ENCODE results near the gene NPIPB6.
"Not testable (repeated sequence)": the region's sequence is repeated elsewhere in the genome, so short reads cannot be mapped to it uniquely, and the experiment has no call there.

Gene NPIPB6

GRCh38 chr16:28363408-28363807, at the start of gene NPIPB6:
Gene NPIPB6 (minus strand): TSS chr16:28363508. CDS start chr16:28362822, 686 bp downstream.
- DNase-seq (ENCODE audit: low read depth), result not testable (repeated sequence)

GRCh38 chr16:28403220-28404072, 40.1 kb upstream of the NPIPB6 start, which contains the start of gene EIF3CL:
Gene EIF3CL (minus strand): TSS chr16:28403841. CDS start chr16:28403618, 223 bp downstream.
- not testable (repeated sequence) for DNase-seq (ENCODE audit: low read depth)

GRCh38 chr16:28392054-28392453, 28.7 kb upstream of the NPIPB6 start:
- not testable (repeated sequence) for DNase-seq (ENCODE audit: low read depth)

GRCh38 chr16:28382177-28382867, 19.0 kb upstream of the NPIPB6 start:
- not testable (repeated sequence) for DNase-seq (ENCODE audit: low read depth)

GRCh38 chr16:28377822-28378221, 14.5 kb upstream of the NPIPB6 start:
- DNase-seq (ENCODE audit: low read depth), result not testable (repeated sequence)

- DNase-seq (ENCODE audit: low read depth), result not testable (repeated sequence)
These were observed 13.9 kb upstream of the NPIPB6 start for GRCh38 chr16:28377108-28377625.

GRCh38 chr16:28375115-28375514, 11.8 kb upstream of the NPIPB6 start:
- not testable (repeated sequence) for DNase-seq (ENCODE audit: low read depth)

GRCh38 chr16:28374281-28374680, 11.0 kb upstream of the NPIPB6 start:
- not testable (repeated sequence) for DNase-seq (ENCODE audit: low read depth)

GRCh38 chr16:28367926-28368325, 4.6 kb upstream of the NPIPB6 start:
- not testable (repeated sequence) for DNase-seq (ENCODE audit: low read depth)

GRCh38 chr16:28364268-28365173, 1.2 kb upstream of the NPIPB6 start:
- DNase-seq (ENCODE audit: low read depth), result not testable (repeated sequence)

- DNase-seq (ENCODE audit: low read depth), result not testable (repeated sequence)
These were observed 708 bp downstream of the NPIPB6 start for GRCh38 chr16:28362600-28362999.

- not testable (repeated sequence) for DNase-seq (ENCODE audit: low read depth)
These were observed 25.1 kb downstream of the NPIPB6 start for GRCh38 chr16:28338230-28338629.

- DNase-seq (ENCODE audit: low read depth), result not testable (repeated sequence)
These were observed 26.2 kb downstream of the NPIPB6 start for GRCh38 chr16:28336940-28337710.

- DNase-seq (ENCODE audit: low read depth), result not testable (repeated sequence)
These were observed 27.6 kb downstream of the NPIPB6 start for GRCh38 chr16:28335678-28336077.

GRCh38 chr16:28332632-28333031, 30.7 kb downstream of the NPIPB6 start:
- DNase-seq (ENCODE audit: low read depth), result not testable (repeated sequence)

GRCh38 chr16:28330981-28331380, 32.3 kb downstream of the NPIPB6 start:
- not testable (repeated sequence) for DNase-seq (ENCODE audit: low read depth)

GRCh38 chr16:28330232-28330631, 33.1 kb downstream of the NPIPB6 start:
- DNase-seq (ENCODE audit: low read depth), result not testable (repeated sequence)

- DNase-seq (ENCODE audit: low read depth), result no peak
These were observed 36.3 kb downstream of the NPIPB6 start for GRCh38 chr16:28326881-28327610.

GRCh38 chr16:28324887-28325279, 38.4 kb downstream of the NPIPB6 start:
- DNase-seq (ENCODE audit: low read depth), result no peak
